Stimulated activated CD4-positive, alpha-beta T cell treated with anti-CD3 and anti-CD28 coated beads, Interleukin-12 subunit alpha, Interleukin-12 subunit beta, amount 100 ng/mL, for 48 hours (primary cell): ENCODE results near the gene GZF1.

ENCODE experiments used
- DNase-seq, 3 donors: peaks; one replicate each; pipeline ENCODE4 v3.0.0-alpha.2; 2020; ENCODE audit warnings: low read depth in 2 of 3, low spot score in 1 of 3

Gene GZF1

DNA sequence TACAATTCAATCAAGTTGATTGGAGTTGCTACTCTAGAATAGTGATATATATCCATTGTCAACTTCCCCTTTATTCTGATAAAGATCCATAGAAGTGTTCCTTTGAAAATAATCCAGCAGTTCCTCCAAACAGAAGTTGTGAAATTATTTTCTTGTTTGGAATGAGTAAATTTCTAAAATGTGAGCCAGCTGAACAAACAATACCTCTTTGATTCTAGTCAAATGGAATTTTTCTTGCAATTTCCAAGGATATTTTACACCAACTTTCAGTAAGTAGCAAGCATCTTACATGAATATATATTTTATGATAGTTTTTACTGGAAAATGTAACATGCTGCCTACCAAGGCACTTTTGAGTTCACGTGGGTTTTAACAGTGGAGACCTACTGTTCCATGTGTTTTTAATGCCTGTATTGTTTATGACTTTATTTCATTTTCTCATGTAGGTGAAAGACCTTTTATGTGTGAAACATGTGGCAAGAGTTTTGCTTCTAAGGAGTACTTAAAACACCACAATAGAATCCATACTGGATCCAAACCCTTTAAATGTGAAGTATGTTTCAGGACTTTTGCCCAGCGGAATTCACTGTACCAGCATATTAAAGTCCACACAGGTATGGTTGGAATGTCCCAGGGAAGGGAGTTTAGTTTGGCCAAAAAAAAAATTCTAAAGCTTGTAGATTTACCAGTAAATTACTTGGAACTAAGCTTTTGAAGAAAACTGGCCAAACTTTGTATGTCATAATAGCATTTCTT, 6.5 kb downstream of the GZF1 start:
- DNase-seq = no peak

DNA sequence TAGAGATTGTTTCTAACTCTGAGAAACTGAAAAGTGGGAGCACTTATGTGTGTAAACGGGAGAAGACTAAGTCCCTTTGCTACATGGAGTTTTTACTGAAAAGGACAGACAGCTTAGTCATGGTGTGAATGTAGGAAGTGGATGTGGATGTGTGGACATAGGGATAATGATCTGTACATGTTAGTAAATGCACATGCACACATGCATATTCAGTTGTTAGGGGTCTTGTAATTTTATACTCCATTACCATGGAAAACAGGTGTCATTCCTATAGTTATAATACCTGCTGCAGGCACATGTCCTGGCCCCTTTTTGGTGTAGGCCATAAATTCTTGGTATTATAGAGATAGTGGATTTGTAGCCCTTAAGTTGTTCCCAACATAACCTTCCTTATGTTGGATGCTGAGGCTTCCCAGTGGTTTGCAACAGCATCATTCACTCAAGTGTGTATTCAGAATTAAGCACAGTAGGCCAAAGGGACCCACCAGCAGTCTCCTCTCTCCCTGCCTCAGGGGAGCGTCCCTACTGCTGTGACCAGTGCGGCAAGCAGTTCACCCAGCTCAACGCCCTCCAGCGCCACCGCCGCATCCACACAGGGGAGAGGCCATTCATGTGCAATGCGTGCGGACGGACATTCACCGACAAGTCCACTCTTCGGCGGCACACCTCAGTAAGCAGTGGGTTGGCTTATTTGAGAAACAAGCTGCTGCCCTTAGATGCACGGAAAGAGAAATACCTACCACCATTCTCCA, 7.3 kb downstream of the GZF1 start:
- no peak for DNase-seq

DNA sequence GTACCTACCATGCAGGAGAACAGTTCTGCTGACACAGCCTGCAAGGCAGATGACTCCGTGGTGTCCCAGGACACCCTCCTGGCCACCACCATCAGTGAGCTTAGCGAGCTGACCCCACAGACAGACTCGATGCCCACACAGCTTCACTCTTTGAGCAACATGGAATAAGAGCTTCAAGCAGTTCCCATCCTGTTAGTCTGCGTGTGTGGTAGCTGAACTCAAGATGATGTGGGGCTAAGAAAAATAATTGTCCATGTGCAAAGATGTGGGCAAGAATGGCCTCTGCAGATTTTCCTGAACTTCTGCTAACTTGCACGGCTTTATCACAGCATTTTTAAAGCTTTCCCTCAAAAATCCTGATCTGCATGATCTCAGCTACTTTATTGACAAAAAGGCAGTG, 8.3 kb downstream of the GZF1 start:
- no peak for DNase-seq

DNA sequence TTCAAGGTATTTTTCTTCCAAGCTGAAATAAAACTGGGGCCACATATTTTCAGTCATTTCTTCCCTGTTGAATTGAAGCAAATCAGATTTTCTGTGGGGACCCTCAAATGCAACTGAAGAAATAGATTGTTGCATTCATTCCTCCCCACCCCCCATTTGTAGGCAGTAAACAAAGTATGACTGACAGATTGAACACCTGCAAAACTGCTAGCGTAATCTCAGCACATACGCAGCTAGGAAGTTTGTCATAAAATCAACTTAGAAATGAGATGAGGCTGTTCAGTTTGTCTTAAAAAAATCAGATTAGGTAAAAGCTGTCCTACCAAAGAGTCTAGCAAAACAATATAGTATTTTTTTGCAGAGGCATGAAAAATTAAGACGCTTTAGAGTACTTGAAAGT, 8.9 kb downstream of the GZF1 start:
- DNase-seq = no peak

DNA sequence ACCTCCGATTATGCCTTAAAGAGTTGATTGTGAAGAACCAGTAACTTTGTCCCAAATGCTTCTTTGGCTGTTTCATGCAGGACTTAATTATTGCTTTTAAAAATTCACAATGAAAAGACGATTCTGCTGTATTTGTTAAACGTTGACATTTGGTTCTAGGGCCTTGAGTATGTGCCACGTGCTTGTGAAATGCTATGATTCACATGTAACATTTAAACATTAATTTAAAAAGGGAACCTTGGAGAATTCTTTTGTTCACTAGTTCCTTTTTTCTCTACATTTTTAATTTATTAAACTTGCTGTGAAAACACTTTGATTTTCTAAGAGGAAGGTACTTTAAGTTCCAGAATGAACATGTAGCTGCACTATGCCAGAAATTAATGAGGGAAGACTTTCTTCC, 9.5 kb downstream of the GZF1 start:
- DNase-seq = no peak

DNA sequence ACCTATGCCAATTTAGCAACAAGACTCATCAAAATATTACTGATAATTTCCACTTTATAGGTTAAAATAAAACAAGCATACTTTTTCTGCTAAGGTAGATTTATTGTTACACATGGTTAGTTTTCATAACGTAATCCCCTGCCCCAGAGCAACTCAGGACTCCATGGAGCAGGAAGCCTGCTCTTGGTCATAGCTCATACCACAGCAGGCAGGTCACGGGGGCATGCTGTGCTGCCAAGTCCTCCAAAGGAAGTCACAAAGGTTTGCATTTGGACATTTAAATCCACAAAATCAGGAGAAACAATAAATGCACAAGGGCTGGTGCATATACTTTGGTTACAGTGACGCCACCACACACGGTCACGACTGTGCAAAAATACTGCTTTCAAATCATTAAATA, 12.5 kb downstream of the GZF1 start:
- DNase-seq = no peak

DNA sequence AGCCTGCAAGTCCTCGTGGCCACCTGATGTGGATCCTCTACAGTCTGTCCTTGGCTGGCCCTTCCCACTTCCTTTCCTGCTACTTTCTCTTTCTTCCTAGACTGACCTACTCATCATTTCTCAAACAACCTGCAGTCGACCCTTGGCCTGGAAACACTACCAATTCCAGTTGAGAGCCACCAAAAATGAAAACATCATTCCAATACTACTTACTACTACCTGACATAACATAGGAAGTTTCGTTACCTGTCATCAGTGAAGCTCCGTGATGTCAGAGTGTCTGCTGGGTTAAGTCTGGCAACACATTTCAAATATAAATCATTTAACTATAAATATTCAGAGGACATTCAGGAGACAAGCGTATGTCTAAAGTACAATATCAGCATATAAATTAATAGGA, 13.8 kb downstream of the GZF1 start:
- no peak for DNase-seq

DNA sequence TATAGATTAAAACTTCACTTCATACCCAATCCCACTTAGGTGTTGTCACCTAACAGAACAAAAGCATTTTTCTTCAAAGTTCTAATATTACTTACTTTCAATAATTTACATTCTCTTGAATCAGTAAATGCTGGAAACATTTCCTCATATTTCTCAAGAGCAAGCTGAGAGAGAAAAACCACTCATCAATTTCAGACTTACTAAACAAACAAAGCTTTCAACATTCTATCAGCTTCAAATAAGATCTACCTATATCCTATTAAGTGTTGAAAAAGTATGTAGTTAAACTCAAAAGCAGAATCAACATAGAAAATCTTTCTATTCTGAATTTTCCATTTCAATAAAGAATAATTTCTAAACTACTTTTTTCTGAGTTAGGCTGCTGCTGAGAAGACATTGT, 17.8 kb downstream of the GZF1 start:
- DNase-seq = no peak

DNA sequence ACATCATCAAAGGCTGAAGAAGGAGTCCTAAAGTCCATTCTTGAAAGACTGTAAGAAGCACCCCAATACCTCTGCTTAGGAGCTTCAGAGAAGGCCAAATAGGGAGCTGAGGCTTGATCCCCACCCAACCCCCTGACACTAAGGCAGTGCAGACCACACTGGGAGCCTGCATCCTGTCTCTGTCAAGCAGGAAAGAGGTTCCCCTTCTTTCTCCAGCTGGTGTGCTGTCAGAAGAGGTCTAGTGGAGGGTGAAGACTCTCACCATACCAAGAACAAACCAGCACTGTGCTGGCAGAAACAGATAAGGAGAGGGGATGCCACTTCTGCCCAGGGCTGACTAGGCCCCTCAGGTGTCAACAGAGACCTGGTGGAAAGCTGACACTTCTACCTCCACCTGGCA, 19.9 kb downstream of the GZF1 start:
- no peak for DNase-seq

DNA sequence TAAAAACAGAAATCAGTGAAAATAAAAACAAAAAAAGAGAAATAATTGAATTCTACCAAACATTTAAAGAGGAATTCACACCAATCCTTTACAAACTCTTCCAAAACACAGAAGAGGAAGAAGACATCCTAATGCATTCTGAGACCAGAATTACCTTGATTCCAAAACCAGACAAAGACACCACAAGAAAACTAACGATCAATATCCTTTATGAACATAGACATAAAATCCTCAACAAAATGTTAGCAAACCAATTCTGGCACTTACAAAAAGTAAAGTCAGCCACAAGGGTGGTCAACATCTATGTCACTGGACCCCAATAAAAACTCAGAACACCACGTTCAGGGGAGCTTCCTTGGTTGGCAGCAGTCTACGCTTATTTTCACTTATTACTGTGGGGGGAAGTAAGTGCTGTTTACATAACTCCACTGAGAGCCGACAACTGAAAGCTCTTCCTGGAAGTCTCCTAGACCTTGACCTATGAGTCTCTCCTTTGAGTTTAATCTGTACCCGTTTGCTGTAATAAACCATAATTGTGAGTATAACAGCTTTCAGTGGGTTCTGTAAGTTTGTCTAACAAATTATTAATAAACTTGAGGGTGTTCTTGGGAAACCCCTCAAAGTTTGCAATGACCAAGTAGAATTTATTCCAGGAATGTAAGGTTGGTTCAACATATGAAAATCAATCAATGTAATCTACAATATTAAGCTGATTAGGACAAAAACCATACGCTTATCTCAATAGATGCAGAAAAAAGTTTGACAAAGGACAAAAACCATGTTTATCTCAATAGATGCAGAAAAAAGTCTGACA, 24.5 kb downstream of the GZF1 start:
- no peak for DNase-seq

DNA sequence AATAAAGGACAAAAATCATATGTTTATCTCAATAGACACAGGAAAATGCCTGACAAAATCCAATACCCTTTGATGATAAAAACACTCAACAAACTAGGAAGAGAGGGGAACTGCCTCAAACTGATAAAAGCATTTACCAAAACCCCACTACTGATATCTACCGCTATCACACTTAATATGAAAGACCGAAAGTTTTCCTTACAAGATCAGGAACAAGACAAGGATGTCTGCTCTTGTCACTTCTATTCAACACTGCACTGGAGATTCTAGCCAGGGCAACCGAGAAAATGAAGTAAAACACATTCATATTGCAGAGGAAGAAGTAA, 25.1 kb downstream of the GZF1 start:
- DNase-seq = no peak

DNA sequence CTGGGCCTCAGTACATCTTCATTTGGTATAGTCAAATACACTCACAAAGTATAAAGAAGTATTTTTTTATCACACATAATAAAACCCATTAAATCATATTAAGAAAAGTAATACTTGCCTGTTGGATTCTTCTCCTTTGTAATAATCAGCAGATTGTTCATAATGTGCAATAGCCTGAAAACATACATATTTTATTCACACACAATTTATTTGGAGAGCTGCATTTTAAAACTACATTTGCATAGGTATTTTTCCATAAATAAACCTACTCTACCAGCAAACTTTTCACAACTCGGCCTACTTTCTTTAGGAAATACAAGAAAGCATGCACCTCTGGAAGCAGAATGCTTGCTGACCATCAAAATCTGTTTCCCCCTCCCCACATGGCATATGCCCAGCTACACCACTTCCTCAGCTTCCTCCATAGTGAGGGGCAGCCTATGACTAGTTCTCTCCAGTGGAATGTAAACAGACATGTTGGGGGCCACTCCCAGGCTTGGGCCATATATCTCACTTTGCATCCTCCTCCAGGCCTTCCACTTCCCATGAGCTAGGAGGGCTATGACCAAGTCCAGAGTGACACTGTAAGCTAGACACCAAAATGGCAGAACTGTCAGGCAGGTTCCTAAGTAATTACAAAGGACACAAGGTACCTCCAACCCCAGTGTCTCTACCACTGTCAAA, 28.3 kb downstream of the GZF1 start:
- DNase-seq = no peak

DNA sequence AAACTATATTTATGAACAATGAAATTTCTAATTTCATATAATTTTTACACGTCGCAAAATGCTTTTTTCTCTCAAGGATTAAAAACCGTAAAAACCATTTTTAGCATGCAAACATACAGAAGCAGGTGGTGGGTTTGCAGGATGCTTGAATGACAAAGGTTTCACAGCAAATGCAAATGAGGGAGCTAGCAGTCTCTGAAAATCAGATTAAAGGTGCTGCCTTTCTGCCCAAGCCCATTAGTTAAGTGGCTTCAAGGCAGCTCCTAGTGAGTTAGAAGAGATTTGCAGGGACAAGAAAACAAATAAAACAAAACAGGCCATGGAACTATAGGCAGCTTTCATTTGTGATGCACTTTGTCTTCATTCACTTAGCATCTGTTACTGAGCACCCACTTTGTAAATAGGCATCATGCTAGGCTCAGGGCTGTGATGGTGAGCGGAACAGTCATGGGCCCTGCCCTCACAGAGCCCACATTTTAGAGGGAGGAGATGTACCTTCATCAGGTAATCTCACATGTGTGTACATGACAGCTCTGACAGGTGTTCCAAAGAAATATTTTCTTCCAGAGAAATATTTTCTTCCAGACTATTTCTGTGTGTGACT, 29.8 kb downstream of the GZF1 start:
- DNase-seq = no peak

DNA sequence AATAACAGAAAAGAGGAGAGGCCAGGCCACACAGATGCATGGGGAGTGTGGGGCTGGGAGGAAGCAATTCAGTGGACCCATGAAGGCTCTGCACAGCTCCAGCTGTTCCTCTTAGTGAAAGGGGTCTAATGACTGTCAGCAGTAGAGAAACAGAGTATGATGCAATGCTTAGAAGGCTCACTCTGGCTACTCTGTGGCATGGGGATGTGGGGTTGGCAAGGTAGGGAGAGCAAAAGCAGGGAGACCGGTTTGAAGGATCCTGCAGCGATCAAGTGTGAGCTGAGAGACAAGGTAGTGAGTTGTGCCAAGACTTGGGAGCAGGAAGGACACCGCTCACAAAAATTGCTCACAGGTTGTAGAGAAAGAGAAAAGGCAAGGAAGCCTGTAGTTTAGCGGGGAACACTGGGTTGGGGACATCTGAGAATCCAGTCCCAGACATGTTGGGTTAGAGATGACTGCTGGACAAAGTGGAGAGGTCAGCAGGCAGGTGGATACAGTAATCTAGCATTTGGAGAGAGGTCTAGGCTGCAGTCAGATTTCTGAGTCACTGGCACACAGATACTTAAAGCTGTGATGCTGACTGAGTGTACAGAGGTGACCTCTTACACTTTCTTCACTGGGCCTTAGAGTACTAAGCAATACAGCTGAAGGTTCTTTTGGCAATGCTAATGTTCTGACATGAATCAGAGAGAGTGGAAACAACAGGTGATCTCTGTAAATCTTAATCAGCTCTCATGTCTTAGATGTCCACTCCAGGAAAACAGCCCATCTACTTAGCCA, 32.2 kb downstream of the GZF1 start:
- no peak for DNase-seq

DNA sequence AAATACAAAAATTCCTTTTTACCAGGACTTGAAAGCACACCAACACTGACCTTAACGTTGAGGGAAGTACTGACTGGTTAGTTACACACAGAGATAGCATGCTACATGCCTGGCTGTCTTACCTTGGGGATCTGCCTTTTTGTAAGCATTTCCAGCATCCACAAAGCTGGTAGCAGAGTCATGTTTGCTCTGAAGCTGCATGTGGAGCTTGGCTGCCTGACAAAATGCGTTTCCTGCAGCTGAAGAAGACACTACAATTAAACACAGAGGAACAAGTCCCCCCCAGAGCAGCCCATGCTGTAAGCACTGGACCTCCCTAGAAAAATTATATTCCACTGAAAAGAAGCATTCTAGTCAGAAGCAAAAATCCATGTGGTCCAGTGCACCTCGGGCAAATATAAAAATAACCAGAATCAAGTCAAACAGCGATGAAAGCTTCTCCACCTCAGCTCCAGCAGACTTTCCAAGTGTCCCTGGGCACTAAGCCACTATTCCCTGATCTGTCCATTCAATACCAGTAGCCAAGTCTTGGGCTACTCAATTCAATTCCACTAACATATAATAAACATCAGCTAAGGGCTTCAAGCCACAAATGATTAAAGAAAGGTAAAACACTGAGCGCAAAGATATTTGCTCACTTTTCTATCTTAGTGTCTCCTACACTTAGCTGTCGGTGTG, 35.1 kb downstream of the GZF1 start:
- DNase-seq = no peak

DNA sequence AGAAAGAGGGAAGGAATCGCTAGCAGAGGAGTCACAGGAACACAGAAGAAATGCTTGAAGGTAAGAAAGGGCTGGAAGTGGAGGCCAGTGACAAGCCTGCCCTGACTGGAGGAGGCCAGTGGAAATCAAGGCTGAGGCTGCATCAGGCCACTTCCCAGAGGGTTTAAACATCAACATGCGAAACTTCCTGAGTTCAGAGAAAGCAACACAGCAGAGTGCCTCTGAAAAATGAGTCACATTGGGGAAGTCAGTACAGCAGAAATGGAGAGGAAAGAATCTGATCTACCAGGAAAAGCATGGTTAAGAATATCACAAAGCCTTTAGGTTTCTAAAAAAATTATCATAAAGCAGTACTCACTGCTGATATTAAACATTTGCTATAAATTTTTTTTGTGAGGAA, 36.0 kb downstream of the GZF1 start:
- no peak for DNase-seq

DNA sequence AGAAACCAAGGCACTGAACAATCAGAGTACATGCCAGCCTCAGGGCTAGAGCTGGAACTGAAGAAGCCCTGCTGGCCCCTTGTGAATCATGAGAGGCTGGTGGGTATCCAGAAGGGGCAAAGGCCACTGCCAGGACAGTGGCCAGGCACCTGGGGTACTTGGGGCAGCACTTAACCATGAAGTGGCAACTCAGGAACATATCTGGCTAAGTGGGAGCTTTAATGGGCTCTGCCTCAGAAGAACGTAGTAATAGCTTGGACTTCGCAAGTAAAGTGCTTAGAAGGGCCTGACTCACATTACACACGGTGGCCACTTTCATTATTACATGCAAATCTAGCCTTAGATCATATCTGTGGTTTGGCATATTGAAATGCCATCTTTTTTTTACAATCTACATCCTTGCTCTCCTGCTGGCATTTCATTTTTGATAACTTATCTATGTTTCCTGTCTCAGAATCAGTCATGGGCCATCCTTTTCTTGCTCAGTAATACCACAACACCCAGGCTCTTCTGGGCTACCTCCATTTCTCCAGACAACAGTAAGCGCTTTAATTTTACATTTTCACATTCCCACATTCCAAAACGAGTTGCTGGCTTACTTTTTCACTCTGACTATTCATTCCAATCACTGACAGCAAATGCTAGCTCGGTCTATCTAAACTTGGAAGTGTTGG, 37.7 kb downstream of the GZF1 start:
- peak in 1 of 3 donors; percentile 24 for DNase-seq

DNA sequence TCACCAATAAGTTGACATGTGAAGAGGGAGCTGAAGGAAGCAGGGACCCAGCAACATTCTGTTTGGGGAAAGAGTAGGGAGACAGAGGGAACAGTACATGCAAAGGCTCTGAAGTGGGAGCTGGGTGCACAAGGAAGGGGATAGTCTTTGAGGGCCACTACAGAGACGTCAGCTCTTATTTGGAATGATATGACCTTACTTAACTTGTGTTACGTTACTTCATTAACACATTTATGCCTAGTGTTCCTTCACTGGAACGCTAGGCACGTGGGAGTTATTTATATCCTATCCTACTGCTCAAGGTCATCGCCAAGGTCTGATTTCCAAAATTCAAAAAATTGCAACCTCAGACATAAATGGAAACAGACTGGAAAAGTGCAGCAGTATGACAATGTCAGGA, 39.1 kb downstream of the GZF1 start:
- DNase-seq = no peak

DNA sequence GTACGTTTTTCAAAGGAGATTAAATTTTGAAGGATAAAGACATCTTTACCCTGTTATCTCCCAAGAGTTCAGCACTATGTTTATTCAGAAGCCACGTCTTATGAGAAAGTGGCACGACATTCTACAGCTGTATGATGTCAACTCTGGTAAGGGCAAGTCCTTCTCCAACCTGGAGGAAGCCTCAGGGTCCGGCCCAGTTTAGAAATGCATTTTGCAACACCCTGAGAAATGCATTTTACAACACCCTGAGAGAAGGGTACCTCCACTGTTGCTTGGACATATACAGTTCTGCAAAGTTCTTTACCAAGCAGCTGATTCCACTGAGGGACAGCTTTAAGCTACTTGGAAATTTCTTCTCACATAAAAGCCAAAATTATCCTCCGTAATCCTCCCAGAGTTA, 41.8 kb downstream of the GZF1 start:
- DNase-seq = no peak
